C4-2B (cell line): ENCODE measurements around the gene VIM.

Experiments
- H3K27ac ChIP-seq: fragments of 450-650 bp; 2 replicates; pipeline ENCODE4 v1.5.1; 2017
- CTCF ChIP-seq: fragments of 450-650 bp; conservative IDR thresholded peaks from 2 replicates; pipeline ENCODE4 v1.5.1; 2017; ENCODE audit warnings: mild to moderate bottlenecking
- ZFX ChIP-seq: fragments of 450-650 bp; IDR thresholded peaks from 2 replicates; pipeline ENCODE4 v1.6.1; 2017

The VIM gene

DNA sequence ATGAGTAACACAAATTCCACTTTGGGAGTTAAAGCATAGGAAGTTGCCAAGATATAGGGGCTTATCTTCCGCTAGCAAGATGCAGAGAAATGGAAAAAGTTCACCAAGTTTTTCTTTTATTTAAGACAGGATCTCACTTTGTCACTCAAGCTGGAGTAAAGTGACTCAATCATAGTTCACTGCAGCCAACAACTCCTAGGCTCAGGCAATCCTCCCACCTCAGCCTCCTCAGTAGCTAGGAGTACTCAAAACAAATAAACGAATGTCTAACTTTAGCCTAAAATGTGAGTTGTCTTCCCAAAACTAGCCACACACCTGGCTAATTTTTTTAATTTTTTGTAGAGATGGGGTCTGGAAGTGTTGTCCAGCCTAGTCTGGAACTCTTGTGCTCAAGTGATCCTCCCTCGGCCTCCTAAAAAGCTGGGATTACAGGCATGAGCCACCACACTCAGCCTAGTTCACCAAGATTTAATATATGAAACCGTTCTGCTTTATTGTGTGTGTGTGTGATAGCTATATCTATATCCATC lies 9.9 kb downstream of the VIM start:
- TF ChIP-seq CTCF (no peak), ZFX (no peak)
- no peak overlapping the region for H3K27ac ChIP-seq

DNA sequence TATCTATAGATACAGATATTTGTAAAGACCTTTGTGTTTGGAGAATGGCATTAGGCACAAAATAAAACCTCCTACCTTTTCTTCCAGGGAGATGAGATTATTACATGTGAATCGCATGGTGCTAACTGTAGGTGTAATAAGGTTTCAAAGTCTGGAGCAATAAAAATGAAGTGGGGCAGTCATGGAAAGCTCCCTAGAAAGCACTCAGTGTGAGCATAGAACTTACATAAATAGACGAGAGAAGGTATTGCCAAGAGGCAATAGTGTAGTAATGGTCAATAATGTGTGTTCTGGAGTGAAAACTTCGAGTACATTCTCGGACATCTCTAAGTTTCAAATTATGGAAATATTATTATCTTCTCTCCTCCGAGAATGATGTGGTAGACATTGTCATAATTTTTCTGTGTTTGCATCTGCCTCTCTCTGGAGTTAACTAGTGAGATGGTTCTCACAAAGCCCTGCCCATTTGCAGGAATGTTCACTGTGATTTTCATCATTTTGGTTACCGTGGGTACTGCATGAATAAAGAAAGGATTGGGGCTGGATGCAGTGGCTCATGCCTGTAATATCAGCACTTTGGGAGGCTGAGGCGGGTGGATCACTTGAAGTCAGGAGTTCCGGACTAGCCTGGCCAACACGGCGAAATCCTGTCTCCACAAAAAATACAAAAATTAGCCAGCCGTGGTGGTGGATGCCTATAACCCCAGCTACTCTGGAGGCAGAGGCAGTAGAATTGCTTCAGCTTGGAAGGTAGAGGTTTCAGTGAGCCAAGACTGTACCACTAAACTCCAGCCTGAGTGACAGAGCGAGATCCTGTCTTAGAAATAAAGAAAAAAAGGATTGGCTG lies 10.6 kb downstream of the VIM start:
- TF ChIP-seq ZFX = no peak
- no peak for TF ChIP-seq CTCF
- H3K27ac ChIP-seq = no peak overlapping the region

DNA sequence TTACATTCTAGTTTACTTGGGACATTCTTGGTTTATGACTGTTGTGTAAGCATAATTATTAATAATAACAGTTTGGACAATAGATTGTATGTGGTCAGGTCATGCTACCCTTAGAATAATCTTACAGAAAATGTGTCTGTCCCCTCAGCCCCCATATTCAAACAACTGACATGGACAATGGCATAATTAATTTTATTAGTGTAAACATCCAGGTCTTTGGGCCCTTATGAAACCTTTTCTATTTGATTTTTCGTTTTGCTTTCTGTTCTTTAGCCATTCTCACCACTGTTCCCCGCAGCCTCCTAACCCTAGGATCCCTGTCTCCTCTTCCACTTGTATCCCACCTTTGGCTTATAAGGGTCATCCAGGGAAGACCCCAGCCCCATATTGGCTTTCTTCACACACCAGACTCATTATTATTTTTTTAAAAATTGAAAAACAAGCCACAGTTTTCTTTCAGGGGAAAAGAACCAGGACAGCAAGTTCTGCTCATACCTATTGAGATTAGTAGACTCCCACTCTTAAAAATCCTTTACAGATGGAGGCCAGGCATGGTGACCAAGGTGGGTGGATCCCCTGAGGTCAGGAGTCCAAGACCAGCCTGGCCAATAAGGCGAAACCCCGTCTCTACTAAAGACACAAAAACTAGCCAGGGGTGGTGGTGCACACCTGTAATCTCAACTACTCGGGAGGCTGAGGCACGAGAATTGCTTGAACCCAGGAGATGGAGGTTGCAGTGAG lies 11.5 kb downstream of the VIM start:
- H3K27ac ChIP-seq = no peak overlapping the region
- TF ChIP-seq CTCF (no peak), ZFX (no peak)

DNA sequence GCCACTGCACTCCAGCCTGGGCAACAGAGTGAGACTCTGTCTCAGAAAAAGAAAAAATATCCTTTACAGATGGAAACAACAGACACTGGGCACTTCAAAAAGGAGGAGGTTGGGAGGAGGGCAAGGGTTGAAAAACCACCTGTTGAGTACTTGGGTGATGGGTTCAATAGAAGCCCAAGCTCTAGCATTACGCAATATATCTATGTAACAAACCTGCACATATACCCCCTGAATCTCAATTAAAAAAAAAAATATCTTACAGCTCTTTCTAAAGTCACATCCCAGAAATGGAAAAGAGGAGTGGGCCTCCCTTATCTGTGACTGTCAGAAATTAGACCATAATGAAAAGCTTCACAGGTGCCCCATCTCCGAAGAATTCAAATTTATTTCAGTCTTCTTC lies 12.1 kb downstream of the VIM start:
- H3K27ac ChIP-seq = no peak overlapping the region
- no peak for TF ChIP-seq ZFX
- no peak for TF ChIP-seq CTCF

- H3K27ac ChIP-seq = no peak overlapping the region
- no peak for TF ChIP-seq CTCF
- TF ChIP-seq ZFX = no peak
Measured at GRCh38 chr10:17240616-17241015, 12.6 kb downstream of the VIM start.

DNA sequence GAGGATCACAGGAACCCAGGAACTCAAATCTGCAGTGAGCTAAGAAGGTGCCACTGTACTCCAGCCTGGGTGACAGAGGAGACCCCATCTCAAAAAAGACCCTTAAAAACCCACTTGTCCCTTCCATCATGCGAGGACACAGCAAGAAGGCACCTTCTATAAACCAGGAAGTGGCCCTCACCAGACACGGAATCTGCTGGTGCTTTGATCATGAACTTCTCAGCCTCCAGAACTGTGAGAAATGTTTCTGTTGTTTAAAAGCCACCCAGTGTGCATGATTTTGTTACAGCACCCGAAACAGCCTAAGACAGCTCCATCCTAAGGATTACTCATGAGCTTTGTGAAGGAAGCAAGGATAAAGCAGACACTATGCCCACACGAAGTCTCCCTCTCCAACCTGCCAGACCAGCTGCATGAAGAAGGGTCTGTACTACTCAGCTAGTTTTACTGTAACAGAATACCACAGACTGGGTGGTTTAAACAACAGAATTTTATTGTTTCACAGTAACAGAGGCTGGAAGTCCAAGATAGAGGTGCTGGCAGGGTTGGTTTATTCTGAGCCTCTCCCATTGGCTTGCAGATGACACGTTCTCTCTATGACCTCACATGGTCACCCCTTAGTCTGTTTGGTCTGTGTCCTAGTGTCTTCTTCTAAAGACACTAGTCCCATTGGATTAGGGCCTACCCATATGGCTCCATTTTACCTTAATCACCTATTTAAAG lies 13.7 kb downstream of the VIM start:
- H3K27ac ChIP-seq = no peak overlapping the region
- no peak for TF ChIP-seq CTCF
- TF ChIP-seq ZFX = no peak
